ENCODE data around the gene RAPGEF3. TPM values are rescaled to one million over a fixed set of nuclear protein-coding genes. Genes with fewer than 3 reads are reported as not detected.

The RAPGEF3 gene, protein sequence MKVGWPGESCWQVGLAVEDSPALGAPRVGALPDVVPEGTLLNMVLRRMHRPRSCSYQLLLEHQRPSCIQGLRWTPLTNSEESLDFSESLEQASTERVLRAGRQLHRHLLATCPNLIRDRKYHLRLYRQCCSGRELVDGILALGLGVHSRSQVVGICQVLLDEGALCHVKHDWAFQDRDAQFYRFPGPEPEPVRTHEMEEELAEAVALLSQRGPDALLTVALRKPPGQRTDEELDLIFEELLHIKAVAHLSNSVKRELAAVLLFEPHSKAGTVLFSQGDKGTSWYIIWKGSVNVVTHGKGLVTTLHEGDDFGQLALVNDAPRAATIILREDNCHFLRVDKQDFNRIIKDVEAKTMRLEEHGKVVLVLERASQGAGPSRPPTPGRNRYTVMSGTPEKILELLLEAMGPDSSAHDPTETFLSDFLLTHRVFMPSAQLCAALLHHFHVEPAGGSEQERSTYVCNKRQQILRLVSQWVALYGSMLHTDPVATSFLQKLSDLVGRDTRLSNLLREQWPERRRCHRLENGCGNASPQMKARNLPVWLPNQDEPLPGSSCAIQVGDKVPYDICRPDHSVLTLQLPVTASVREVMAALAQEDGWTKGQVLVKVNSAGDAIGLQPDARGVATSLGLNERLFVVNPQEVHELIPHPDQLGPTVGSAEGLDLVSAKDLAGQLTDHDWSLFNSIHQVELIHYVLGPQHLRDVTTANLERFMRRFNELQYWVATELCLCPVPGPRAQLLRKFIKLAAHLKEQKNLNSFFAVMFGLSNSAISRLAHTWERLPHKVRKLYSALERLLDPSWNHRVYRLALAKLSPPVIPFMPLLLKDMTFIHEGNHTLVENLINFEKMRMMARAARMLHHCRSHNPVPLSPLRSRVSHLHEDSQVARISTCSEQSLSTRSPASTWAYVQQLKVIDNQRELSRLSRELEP
- 1.2 TPM for polyA plus RNA-seq (2013, experiment 1 of 2)
- polyA plus RNA-seq (2013, experiment 2 of 2): 1.2 TPM

DNA sequence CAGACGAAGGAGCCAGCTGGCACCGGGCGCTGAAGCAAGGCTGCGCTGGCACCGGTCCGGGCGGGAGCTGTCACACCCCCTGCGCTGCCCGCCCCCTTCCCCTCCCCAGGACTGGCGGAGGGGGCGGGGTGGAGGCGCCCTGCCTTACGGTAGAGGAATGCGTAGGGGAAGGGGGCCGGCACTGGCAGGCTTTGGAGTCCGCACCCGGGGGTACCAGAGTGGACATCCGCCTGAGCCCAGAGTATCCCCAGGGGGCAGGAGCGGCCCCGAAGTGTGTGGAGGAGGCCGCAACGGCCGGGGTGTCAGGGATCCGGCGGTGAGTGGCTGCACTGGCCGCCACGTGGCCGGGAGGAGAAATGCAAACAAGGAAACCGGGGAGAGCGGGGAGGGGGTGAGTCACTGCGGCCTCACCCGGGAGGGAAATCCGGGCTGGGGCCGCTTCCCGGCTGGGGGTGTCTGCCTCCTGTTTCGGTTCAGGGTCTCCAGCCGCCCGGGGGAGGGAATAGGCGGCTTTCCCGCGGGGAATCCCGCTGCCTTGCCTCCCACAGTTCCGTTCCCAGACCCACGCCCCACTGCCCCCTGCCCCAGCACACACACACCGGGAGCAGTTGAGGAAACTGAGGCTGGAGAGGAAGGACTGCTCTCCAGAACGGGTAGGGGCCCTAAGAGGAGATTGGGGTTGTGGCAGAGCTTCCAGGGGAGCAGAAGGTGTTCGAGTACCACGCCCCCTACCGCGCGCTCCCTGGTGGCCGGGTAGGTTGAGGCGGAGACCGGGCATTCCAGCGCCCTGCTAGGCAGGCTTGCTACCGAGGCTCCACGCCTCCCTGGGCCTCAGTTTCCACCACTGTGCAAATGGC, at the start of gene RAPGEF3:
RAPGEF3 (minus strand) TSS at position 47 of the 857 bp plus-strand sequence. CDS start 324 bp downstream, outside the sequence.
- Histone ChIP-seq H3K4ac (ENCODE audit: low read depth in 1 of 2, low read length in 2 of 2) (peak within 1 kb of the TSS; percentile 35 to 79), H3K79me1 (replicated peaks; ENCODE audit: low read length, poor library complexity, severe bottlenecking) (peaks cover 14% of the 10 kb centered on the region), H2BK12ac (ENCODE audit: low read length in 2 of 2) (peak within 1 kb of the TSS; percentile 18 to 65), H3K4me2 (ENCODE audit: low read length, poor library complexity, severe bottlenecking) (peak within 1 kb of the TSS; percentile 92), H4K8ac (ENCODE audit: low read length) (peak within 1 kb of the TSS; percentile 93), H3K18ac (ENCODE audit: low read depth in 1 of 2, low read length in 2 of 2) (peak within 1 kb of the TSS; percentile 84 to 97), H3K9me3 (ENCODE audit: control insufficient read depth, low read length) (no peaks in the 10 kb centered on the region), H3K27me3 (ENCODE audit: control insufficient read depth in 1 of 2, insufficient read depth in 1 of 2, low read length in 2 of 2) (no peaks in the 10 kb centered on the region), H3K14ac (ENCODE audit: low read length in 2 of 2) (peak within 1 kb of the TSS in 1 of 2 experiments; percentile 77), H4K91ac (ENCODE audit: low read length) (peak within 1 kb of the TSS; percentile 96), H3K4me3 (ENCODE audit: insufficient read depth in 1 of 2, low read depth in 1 of 2, low read length in 2 of 2) (peak within 1 kb of the TSS; percentile 63 to 85), H2AK5ac (ENCODE audit: low read length, severe bottlenecking) (peak within 1 kb of the TSS; percentile 77), H2BK120ac (ENCODE audit: low read depth, low read length) (peak within 1 kb of the TSS; percentile 21), H3K27ac (ENCODE audit: low read length, poor library complexity, severe bottlenecking) (peak within 1 kb of the TSS; percentile 78), H2AFZ (ENCODE audit: low read depth, low read length) (peak within 1 kb of the TSS; percentile 67), H3K4me1 (ENCODE audit: control insufficient read depth, insufficient read depth, low read depth, low read length) (peaks cover 55% of the 10 kb centered on the region), H2BK15ac (ENCODE audit: low read depth, poor library complexity, severe bottlenecking) (peak within 1 kb of the TSS; percentile 95), H3K36me3 (ENCODE audit: control insufficient read depth in 1 of 2, insufficient read depth in 2 of 2, low read depth in 1 of 2, low read length in 2 of 2) (peaks cover 0 to 15% of the 10 kb centered on the region in 2 experiments), H2BK5ac (ENCODE audit: low read depth, low read length, poor library complexity, severe bottlenecking) (peak within 1 kb of the TSS; percentile 92), H3K9ac (ENCODE audit: low read length) (peak within 1 kb of the TSS; percentile 90), H3K23ac (ENCODE audit: low read length in 2 of 2) (peak within 1 kb of the TSS in 1 of 2 experiments; percentile 46)
- 7% methylated on average over 33 of the region's 57 CpGs for WGBS
- peak; percentile 90 for DNase-seq

GRCh38 chr12:47808050-47808449, 49.4 kb upstream of the RAPGEF3 start:
- Histone ChIP-seq H3K9me3 (ENCODE audit: control insufficient read depth, low read length) (no peaks in the 10 kb centered on the region), H4K91ac (ENCODE audit: low read length) (peak overlapping the region; percentile 45), H2BK5ac (ENCODE audit: low read depth, low read length, poor library complexity, severe bottlenecking) (no peak overlapping the region), H3K27ac (ENCODE audit: low read length, poor library complexity, severe bottlenecking) (peak overlapping the region; percentile 69), H2AK5ac (ENCODE audit: low read length, severe bottlenecking) (peak overlapping the region; percentile 32), H3K14ac (ENCODE audit: low read length in 2 of 2) (no peak overlapping the region), H4K8ac (ENCODE audit: low read length) (peak overlapping the region; percentile 65), H2BK12ac (ENCODE audit: low read length in 2 of 2) (peak overlapping the region; percentile 34 to 75), H2AFZ (ENCODE audit: low read depth, low read length) (no peak overlapping the region), H3K79me1 (replicated peaks; ENCODE audit: low read length, poor library complexity, severe bottlenecking) (peaks cover 4% of the 10 kb centered on the region), H3K4me1 (ENCODE audit: control insufficient read depth, insufficient read depth, low read depth, low read length) (peaks cover 63% of the 10 kb centered on the region), H3K23ac (ENCODE audit: low read length in 2 of 2) (peak overlapping the region in 1 of 2 experiments; percentile 81), H3K4me2 (ENCODE audit: low read length, poor library complexity, severe bottlenecking) (peak overlapping the region; percentile 34), H3K4me3 (ENCODE audit: insufficient read depth in 1 of 2, low read depth in 1 of 2, low read length in 2 of 2) (peak overlapping the region in 1 of 2 experiments; percentile 23), H3K4ac (ENCODE audit: low read depth in 1 of 2, low read length in 2 of 2) (peak overlapping the region; percentile 70 to 91), H3K9ac (ENCODE audit: low read length) (peak overlapping the region; percentile 64), H3K27me3 (ENCODE audit: control insufficient read depth in 1 of 2, insufficient read depth in 1 of 2, low read length in 2 of 2) (no peaks in the 10 kb centered on the region), H3K18ac (ENCODE audit: low read depth in 1 of 2, low read length in 2 of 2) (peak overlapping the region; percentile 73 to 78), H2BK15ac (ENCODE audit: low read depth, poor library complexity, severe bottlenecking) (no peak overlapping the region), H2BK120ac (ENCODE audit: low read depth, low read length) (peak overlapping the region; percentile 39), H3K36me3 (ENCODE audit: control insufficient read depth in 1 of 2, insufficient read depth in 2 of 2, low read depth in 1 of 2, low read length in 2 of 2) (peaks cover 31 to 33% of the 10 kb centered on the region in 2 experiments)
- DNase-seq: peak; percentile 84
- WGBS: 25% methylated on average over 9 of the region's 9 CpGs

DNA sequence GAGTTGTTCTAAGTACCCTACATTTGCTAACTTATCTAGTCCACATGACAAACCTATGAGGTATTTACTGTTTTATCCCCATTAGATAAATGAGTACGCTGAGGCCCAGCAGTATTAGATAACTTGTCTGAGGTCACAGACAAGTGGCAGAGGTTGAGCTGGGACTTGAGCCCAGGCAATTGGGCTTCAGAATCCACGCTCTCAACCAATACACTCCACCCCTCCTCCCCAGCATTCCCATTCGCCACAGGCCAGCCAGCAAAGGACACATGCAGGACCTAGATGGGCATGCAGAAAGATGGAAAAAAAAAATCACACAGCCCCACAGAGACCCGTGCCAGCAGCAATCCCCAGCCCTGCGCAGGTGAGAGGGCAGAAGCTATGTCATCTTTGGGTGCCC, 48.7 kb upstream of the RAPGEF3 start:
- Histone ChIP-seq H4K91ac (ENCODE audit: low read length) (peak overlapping the region; percentile 20), H2BK12ac (ENCODE audit: low read length in 2 of 2) (peak overlapping the region in 1 of 2 experiments; percentile 28), H3K9me3 (ENCODE audit: control insufficient read depth, low read length) (no peaks in the 10 kb centered on the region), H3K27ac (ENCODE audit: low read length, poor library complexity, severe bottlenecking) (peak overlapping the region; percentile 43), H3K23ac (ENCODE audit: low read length in 2 of 2) (peak overlapping the region in 1 of 2 experiments; percentile 91), H3K4me2 (ENCODE audit: low read length, poor library complexity, severe bottlenecking) (no peak overlapping the region), H3K79me1 (replicated peaks; ENCODE audit: low read length, poor library complexity, severe bottlenecking) (peaks cover 4% of the 10 kb centered on the region), H2BK5ac (ENCODE audit: low read depth, low read length, poor library complexity, severe bottlenecking) (no peak overlapping the region), H2BK15ac (ENCODE audit: low read depth, poor library complexity, severe bottlenecking) (peak overlapping the region; percentile 62), H3K4me1 (ENCODE audit: control insufficient read depth, insufficient read depth, low read depth, low read length) (peaks cover 65% of the 10 kb centered on the region), H4K8ac (ENCODE audit: low read length) (no peak overlapping the region), H2BK120ac (ENCODE audit: low read depth, low read length) (peak overlapping the region; percentile 39), H2AK5ac (ENCODE audit: low read length, severe bottlenecking) (peak overlapping the region; percentile 33), H3K9ac (ENCODE audit: low read length) (peak overlapping the region; percentile 64), H3K36me3 (ENCODE audit: control insufficient read depth in 1 of 2, insufficient read depth in 2 of 2, low read depth in 1 of 2, low read length in 2 of 2) (peaks cover 32 to 38% of the 10 kb centered on the region in 2 experiments), H3K14ac (ENCODE audit: low read length in 2 of 2) (no peak overlapping the region), H3K27me3 (ENCODE audit: control insufficient read depth in 1 of 2, insufficient read depth in 1 of 2, low read length in 2 of 2) (no peaks in the 10 kb centered on the region), H3K4ac (ENCODE audit: low read depth in 1 of 2, low read length in 2 of 2) (peak overlapping the region in 1 of 2 experiments; percentile 91), H3K18ac (ENCODE audit: low read depth in 1 of 2, low read length in 2 of 2) (peak overlapping the region; percentile 73 to 78), H3K4me3 (ENCODE audit: insufficient read depth in 1 of 2, low read depth in 1 of 2, low read length in 2 of 2) (peak overlapping the region in 1 of 2 experiments; percentile 23), H2AFZ (ENCODE audit: low read depth, low read length) (no peak overlapping the region)
- WGBS: 69% methylated on average over 5 of the region's 5 CpGs
- no peak for DNase-seq

Measured in mesenchymal stem cell (in vitro differentiated cells and primary cell).